ENCODE measurements around the gene STPG1.

GRCh38 chr1:24459551-24460266 is 46.1 kb upstream of the STPG1 start:
- TF ChIP-seq CTCF (optimal IDR thresholded peaks at IDR 0.05 in 1 of 3, IDR thresholded peaks at IDR 0.05 in 1 of 3, conservative IDR thresholded peaks at IDR 0.05 in 1 of 3; ENCODE audit: extremely low read depth in 1 of 3, insufficient read depth in 2 of 3, low read length in 3 of 3) (no peak), EZH2 (IDR thresholded peaks at IDR 0.05; ENCODE audit: low read length) (no peak)
